HG03097 (cell line): ENCODE results near the gene KCNN3.

Source experiments
- ATAC-seq: cut with Tn5 transposase; IDR thresholded peaks from one replicate; pipeline ENCODE4 v1.9.1; 2021; ENCODE audit not compliant: unreplicated experiment, low FRiP score

Gene KCNN3

GRCh38 chr1:154799188-154799587 lies 70.9 kb downstream of the KCNN3 start:
- ATAC-seq, result no peak

- ATAC-seq, result no peak
These were observed 71.4 kb downstream of the KCNN3 start for GRCh38 chr1:154798645-154799044.

GRCh38 chr1:154797175-154797574 lies 72.9 kb downstream of the KCNN3 start:
- ATAC-seq, result no peak

- no peak for ATAC-seq
These were observed 73.7 kb downstream of the KCNN3 start for GRCh38 chr1:154796303-154796892.

DNA sequence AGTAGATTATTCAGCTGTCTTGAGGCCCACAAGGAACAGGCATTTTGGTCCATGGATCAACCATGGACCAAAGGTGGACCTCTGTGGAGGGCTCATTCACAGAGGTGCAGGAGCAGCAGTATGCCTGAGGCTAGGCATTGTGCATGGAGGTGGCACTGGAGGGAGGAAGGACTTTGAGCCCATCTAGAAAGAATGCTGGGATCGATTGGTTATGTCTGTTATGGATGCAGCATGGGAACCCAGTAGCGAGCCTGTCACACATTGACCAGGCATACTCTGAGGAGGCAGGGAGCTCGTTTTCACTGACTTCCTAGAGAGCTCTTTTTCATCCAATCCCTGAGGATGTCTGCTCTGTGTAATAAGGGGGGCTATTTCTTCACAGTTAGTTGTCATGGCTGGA lies 75.5 kb downstream of the KCNN3 start:
- no peak for ATAC-seq

DNA sequence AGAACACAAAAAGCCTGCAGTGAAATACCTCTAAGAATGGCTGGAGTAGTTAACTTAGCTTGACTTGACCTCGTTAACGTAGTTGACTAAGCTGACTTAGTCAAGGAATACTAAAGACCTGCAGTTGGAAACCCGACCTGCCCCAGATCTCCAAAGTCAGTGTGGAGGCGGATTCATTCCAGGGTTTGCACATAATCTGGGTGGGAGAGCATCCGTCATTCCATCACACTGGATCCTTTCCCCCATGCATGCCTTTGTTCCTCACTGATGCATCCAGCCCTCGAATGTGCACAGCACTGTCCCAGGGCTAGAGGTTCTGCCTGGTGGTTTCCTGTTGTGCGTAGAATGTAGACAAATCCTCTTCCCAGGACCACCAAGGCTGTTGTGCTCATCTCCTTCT lies 76.4 kb downstream of the KCNN3 start:
- no peak for ATAC-seq

- no peak for ATAC-seq
These were observed 77.2 kb downstream of the KCNN3 start for GRCh38 chr1:154792899-154793298.

DNA sequence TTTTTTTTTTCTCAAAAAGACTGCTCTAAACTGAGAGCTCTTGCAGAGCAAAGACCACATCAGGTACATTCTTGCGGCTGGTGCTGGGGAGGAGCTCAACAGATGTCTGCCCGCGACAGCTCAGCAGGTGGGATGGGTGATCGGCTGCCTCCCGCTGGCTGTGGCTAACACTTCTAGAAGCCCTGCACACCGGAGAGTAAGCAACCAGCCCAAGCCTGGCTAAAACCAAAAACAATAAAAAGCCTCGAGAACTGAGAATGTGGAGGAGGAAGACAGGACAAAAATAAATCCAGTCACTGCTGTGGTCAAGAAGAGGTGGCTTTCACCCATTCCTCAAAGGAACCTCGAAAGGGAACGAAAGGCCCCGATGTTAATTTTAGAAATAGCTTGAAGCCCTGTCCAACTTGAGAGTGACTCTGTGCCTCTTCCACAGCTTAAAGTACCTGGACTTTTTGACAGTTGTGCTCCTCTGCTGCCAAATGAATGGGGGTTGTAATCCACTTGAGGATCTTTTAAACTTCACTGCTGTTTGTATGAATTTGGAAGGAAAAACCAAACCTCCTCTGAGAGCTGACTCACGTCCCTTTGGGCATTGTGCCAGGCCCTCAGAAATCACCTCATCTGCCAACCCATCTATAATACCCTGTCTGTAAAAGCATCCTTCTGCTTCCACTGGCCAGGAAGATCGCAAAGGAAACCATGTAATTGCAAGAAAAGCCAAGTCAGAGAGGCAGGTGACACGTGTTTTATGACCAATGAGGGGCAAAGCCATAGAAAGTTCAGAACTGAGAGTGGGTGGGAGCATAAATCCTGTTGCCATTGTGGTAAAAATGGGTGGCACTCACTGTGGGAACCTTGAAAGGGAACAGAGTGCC lies 78.6 kb downstream of the KCNN3 start:
- ATAC-seq, result peak; percentile 54

- no peak for ATAC-seq
These were observed 81.2 kb downstream of the KCNN3 start for GRCh38 chr1:154788886-154789285.

- no peak for ATAC-seq
These were observed 81.8 kb downstream of the KCNN3 start for GRCh38 chr1:154788110-154788870.

DNA sequence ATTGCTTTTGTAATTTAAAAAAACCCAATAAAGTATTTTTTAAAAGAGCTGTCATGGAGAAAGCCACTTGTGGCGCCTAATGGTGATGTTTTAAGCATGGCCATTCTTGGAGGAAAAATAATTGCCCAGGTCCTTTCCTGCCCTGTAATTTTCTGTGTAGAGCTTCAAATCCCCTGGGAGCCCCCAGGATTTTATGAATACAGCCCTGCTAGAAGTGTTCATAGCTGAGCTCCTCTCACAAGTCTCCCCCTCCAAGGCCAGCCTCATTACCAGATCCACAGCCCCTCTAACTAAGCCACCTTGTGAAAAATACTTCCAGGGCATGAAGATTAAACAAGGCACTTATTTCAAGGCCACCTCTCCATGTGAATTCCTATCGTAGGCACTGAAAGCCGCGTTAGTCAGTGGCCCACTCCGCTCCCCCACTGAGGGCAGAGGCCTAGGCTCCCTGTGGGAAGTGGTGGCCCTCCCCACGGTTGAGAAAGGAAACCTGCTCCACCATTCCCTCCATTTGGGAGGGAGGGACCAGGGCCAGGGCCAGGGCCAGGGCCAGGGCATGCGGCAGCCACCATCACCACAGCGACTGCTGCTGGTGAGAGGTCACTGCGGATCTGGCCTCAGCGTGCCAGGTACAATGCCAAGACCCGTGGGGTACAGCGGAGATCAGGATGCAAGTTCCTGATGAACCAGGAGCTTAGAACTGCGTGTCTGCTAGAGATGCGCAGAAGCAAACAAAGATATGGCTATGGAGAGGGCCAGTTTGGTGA lies 83.1 kb downstream of the KCNN3 start:
- no peak for ATAC-seq

- peak; percentile 68 for ATAC-seq
These were observed 85.1 kb downstream of the KCNN3 start for GRCh38 chr1:154784924-154785531.

GRCh38 chr1:154784416-154784815 lies 85.7 kb downstream of the KCNN3 start:
- no peak for ATAC-seq

- no peak for ATAC-seq
These were observed 86.1 kb downstream of the KCNN3 start for GRCh38 chr1:154783976-154784375.

DNA sequence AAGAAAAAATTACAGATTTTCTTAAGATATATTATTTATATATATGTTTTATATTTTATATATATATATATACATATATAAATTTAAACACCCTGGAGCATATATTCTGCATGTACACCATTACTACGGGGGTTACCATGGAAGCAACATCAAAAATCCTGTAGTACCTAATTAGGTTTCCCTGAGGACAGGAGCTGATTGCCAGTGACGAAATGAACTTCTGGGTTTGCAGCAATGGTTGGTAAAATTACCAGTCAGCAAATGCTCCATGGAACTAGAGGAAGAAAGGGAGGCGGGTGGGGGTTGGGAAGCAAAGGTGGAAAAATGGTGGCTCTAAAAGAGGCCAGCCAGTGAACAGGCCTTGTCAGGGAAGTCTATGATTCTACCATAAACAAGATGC lies 89.5 kb downstream of the KCNN3 start:
- ATAC-seq, result no peak

GRCh38 chr1:154779551-154780189 lies 90.4 kb downstream of the KCNN3 start:
- no peak for ATAC-seq

- ATAC-seq, result no peak
These were observed 91.1 kb downstream of the KCNN3 start for GRCh38 chr1:154778944-154779343.

DNA sequence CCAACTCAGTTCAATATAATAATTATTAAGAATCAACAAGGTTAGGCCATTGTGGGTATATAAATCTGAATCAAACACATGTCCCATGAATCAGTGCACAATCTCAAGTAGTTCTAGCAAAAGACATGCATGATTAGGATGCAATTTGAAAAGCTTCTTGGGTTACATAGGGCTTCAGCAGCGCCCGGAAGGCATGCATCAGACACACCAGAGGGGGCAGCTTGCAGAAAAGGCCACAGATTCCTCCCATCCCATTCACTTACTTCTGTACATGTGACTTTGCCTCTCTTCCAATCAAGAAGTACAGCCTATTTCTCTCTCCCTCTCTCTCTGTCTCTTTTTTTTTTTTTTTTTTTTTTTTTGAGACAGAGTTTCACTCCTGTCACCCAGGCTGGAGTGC lies 91.8 kb downstream of the KCNN3 start:
- ATAC-seq, result no peak

- ATAC-seq, result no peak
These were observed 92.3 kb downstream of the KCNN3 start for GRCh38 chr1:154777781-154778180.

DNA sequence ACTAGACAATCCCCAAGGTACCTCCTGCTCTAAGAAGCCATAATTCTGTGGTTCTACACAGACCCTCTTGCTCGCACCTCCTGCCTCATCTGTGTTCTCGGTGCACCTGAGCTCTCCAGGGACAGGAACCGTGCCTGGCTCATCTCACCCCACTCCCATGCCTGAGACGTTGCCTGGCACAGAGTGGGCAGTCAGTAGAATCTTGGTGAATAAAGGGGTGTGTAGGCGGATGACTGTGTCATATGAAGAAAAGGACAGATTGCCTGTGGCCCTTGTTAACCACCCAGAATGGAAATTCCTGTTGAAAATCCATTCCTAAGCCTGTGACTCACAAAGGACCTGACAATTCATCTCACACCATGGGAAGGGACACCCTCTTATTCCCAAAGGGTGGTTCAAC lies 92.9 kb downstream of the KCNN3 start:
- ATAC-seq, result no peak
